IMR-90 (cell line): ENCODE results near the gene DDI2. TPM values are rescaled to one million over a fixed set of nuclear protein-coding genes. Genes with fewer than 3 reads are reported as not detected.

Experiments used
- ATAC-seq: fragments of 200-7000 bp; cut with Tn5 transposase; 2 replicates; pipeline ENCODE4 v1.9.1; 2020; ENCODE audit warnings: low read depth, mild to moderate bottlenecking, moderate library complexity
- BruUV-seq: library from RNA; stranded (reverse); fragments of 400-500 nt; replicated peaks from 2 replicates; lab custom pipeline; 2021; lab: Mats Ljungman, UMichigan
- CTCF ChIA-PET: fragments of 300-600 bp; formaldehyde crosslinking; extraction: SDS; loops from one replicate; lab custom pipeline; 2021; ENCODE audit warnings: antibody characterized with exemption; lab: Yijun Ruan, JAX
- POLR2A ChIA-PET: fragments of 300-600 bp; sonication (Branson Sonifier 250); formaldehyde crosslinking; loops from one replicate; lab custom pipeline; 2022; ENCODE audit warnings: antibody characterized with exemption; ENCODE audit not compliant: unreplicated experiment; lab: Charles Lee
- DNase-seq: peaks from one replicate; pipeline ENCODE4 v3.0.0; 2013
- H2AFZ ChIP-seq: replicated peaks from 2 replicates; pipeline ENCODE3; 2013; ENCODE audit warnings: low read length, mild to moderate bottlenecking; ENCODE audit not compliant: poor library complexity
- H2AK5ac ChIP-seq: 2 replicates; pipeline ENCODE4 v1.6.1; 2013; ENCODE audit warnings: low read depth, low read length, inconsistent platforms
- H2AK9ac ChIP-seq: replicated peaks from 2 replicates; pipeline ENCODE3; 2013; ENCODE audit warnings: mild to moderate bottlenecking, low read depth, low read length, moderate library complexity; ENCODE audit not compliant: poor library complexity
- H2BK120ac ChIP-seq: 2 replicates; pipeline ENCODE4 v1.6.1; 2013; ENCODE audit warnings: low read depth, low read length, inconsistent platforms
- H2BK15ac ChIP-seq: 3 replicates; pipeline ENCODE4 v1.6.1; 2013; ENCODE audit warnings: low read depth, low read length, inconsistent platforms
- H2BK20ac ChIP-seq: 2 replicates; pipeline ENCODE4 v1.6.1; 2013; ENCODE audit warnings: low read depth, mild to moderate bottlenecking, inconsistent platforms, low read length, moderate library complexity
- H2BK5ac ChIP-seq: 2 replicates; pipeline ENCODE4 v1.6.1; 2013; ENCODE audit warnings: mild to moderate bottlenecking, low read depth, low read length, inconsistent platforms; ENCODE audit not compliant: poor library complexity, severe bottlenecking
- H3K14ac ChIP-seq: replicated peaks from 2 replicates; pipeline ENCODE4 v1.6.1; 2013; ENCODE audit warnings: low read depth, low read length, inconsistent platforms
- H3K18ac ChIP-seq: 2 replicates; pipeline ENCODE4 v1.6.1; 2013; ENCODE audit warnings: low read depth, low read length, control low read depth
- H3K23ac ChIP-seq: 2 replicates; pipeline ENCODE4 v1.6.1; 2013; ENCODE audit warnings: low read depth, low read length, inconsistent platforms
- H3K27ac ChIP-seq: 2 replicates; pipeline ENCODE4 v1.5.1; 2013; ENCODE audit warnings: mild to moderate bottlenecking, control low read depth, low read length; ENCODE audit not compliant: insufficient read depth
- H3K27me3 ChIP-seq: 2 replicates; pipeline ENCODE4 v1.6.1; 2013; ENCODE audit warnings: low read length; ENCODE audit not compliant: control insufficient read depth, insufficient read depth
- H3K36me3 ChIP-seq: 2 replicates; pipeline ENCODE4 v1.6.1; 2013; ENCODE audit warnings: low read length, mixed read lengths; ENCODE audit not compliant: control insufficient read depth, insufficient read depth
- H3K4ac ChIP-seq: 2 replicates; pipeline ENCODE4 v1.6.1; 2013; ENCODE audit warnings: low read depth, low read length, inconsistent platforms
- H3K4me1 ChIP-seq: 2 replicates; pipeline ENCODE4 v1.6.1; 2013; ENCODE audit warnings: low read length, mixed read lengths; ENCODE audit not compliant: control insufficient read depth, insufficient read depth
- H3K4me2 ChIP-seq: 2 replicates; pipeline ENCODE4 v1.6.1; 2013; ENCODE audit warnings: low read depth, mild to moderate bottlenecking, control low read depth, low read length, moderate library complexity
- H3K4me3 ChIP-seq: 2 replicates; pipeline ENCODE4 v1.5.1; 2013; ENCODE audit warnings: low read depth, mild to moderate bottlenecking, control low read depth, low read length, moderate library complexity; ENCODE audit not compliant: insufficient read depth
- H3K56ac ChIP-seq: 2 replicates; pipeline ENCODE4 v1.6.1; 2013; ENCODE audit warnings: low read length, inconsistent platforms; ENCODE audit not compliant: insufficient read depth; ENCODE audit errors: extremely low read depth
- H3K79me1 ChIP-seq, 2 experiments: 2 replicates each; pipeline ENCODE4 v1.6.1; 2013; ENCODE audit warnings: low read length in 2 of 2, inconsistent platforms in 1 of 2, low read depth in 1 of 2
- H3K9ac ChIP-seq: 2 replicates; pipeline ENCODE4 v1.6.1; 2013; ENCODE audit warnings: low read depth, low read length, control low read depth
- H3K9me1 ChIP-seq: 2 replicates; pipeline ENCODE4 v1.6.1; 2013; ENCODE audit warnings: low read length, inconsistent platforms; ENCODE audit not compliant: insufficient read depth
- H3K9me3 ChIP-seq: 2 replicates; pipeline ENCODE4 v1.6.1; 2013; ENCODE audit warnings: low read length; ENCODE audit not compliant: control insufficient read depth, insufficient read depth
- H4K20me1 ChIP-seq: 2 replicates; pipeline ENCODE4 v1.6.1; 2013; ENCODE audit warnings: low read length, inconsistent platforms; ENCODE audit not compliant: insufficient read depth
- H4K5ac ChIP-seq: 2 replicates; pipeline ENCODE4 v1.6.1; 2013; ENCODE audit warnings: mild to moderate bottlenecking, low read depth, low read length, control low read depth
- H4K8ac ChIP-seq, 2 experiments: 2 replicates each; pipeline ENCODE4 v1.6.1; 2013; ENCODE audit warnings: low read depth in 2 of 2, low read length in 2 of 2, control low read depth in 1 of 2, inconsistent platforms in 1 of 2
- H4K91ac ChIP-seq: 2 replicates; pipeline ENCODE4 v1.6.1; 2013; ENCODE audit warnings: low read depth, low read length, inconsistent platforms; ENCODE audit not compliant: insufficient read depth
- MAZ ChIP-seq: IDR thresholded peaks from 2 replicates; pipeline ENCODE4 v1.6.1; 2012; ENCODE audit warnings: low read depth, mild to moderate bottlenecking, low read length, improper control_type of control experiment, moderate library complexity, borderline replicate concordance
- MXI1 ChIP-seq: IDR thresholded peaks from 2 replicates; pipeline ENCODE4 v1.6.1; 2012; ENCODE audit warnings: low read depth, mild to moderate bottlenecking, low read length, moderate library complexity, borderline replicate concordance
- NFE2L2 ChIP-seq: fragments of 150-350 bp; IDR thresholded peaks from 2 replicates; pipeline ENCODE4 v1.6.1; 2016; ENCODE audit warnings: low read depth, mild to moderate bottlenecking, low read length
- RFX5 ChIP-seq: IDR thresholded peaks from 2 replicates; pipeline ENCODE4 v1.8.0; 2012; ENCODE audit warnings: low read depth, mild to moderate bottlenecking, low read length, moderate library complexity
- WGBS, 2 experiments: methylation state at CpG; one replicate each; pipeline versions ENCODE4 v1.1.5 to v1.1.7; 2013; ENCODE audit warnings: missing lambda C conversion rate in 2 of 2; ENCODE audit not compliant: insufficient read length in 1 of 2; ENCODE audit errors: extremely low coverage in 2 of 2; 5-methylcytosine and 5-hydroxymethylcytosine counted together
- dilution Hi-C: fragments of 300-500 bp; cut with HindIII; formaldehyde crosslinking; loops from one replicate; pipeline ENCODE4 v1.14.3; 2018; ENCODE audit warnings: low sequenced_read_pairs; ENCODE audit not compliant: unreplicated experiment
- in situ Hi-C: fragments of 300-500 bp; cut with MboI; formaldehyde crosslinking; loops from 3 replicates; pipeline ENCODE4 v1.14.3; 2019; ENCODE audit warnings: low sequenced_read_pairs, inconsistent platforms, mixed read lengths
- intact Hi-C: fragments of 100-400 bp; cut with micrococcal nuclease; formaldehyde crosslinking; loops from 2 replicates; pipeline ENCODE4 v1.10.0; 2022
- polyA plus RNA-seq, 3 experiments: library from polyadenylated mRNA; depleted of rRNA; stranded (reverse); fragments of >200 nt; gene quantifications; 2 replicates each; pipeline ENCODE4 v1.2.3, GENCODE V29; 2012; ENCODE audit warnings: low replicate concordance in 1 of 3
- total RNA-seq: library from RNA; depleted of rRNA; stranded (reverse); fragments of >200 nt; gene quantifications from 2 replicates; pipeline ENCODE4 v1.2.3, GENCODE V29; 2012

The DDI2 gene
- total and polyA plus RNA-seq, 2 of the 4 experiments (the other 2 are of a cell fraction) = 6.0 to 13.4 TPM

GRCh38 chr1:15579683-15580047 is 37.6 kb upstream of the DDI2 start (continued):
- no peak for TF ChIP-seq MAZ
- no peak for TF ChIP-seq RFX5

- no peak overlapping the region for H2BK5ac ChIP-seq
- CTCF ChIA-PET = interaction anchor here (0.5 to 0.6 kb wide), 2 partner anchors 88 to 457 kb away, joined by 3 to 4 read pairs; no protein-coding TSS in a partner anchor
- POLR2A ChIA-PET = no interaction called here
- H2AFZ ChIP-seq = peak overlapping the region; percentile 10
- ATAC-seq = no peak
- no peak overlapping the region for H3K4ac ChIP-seq
- H3K27me3 ChIP-seq = no peaks in the 10 kb centered on the region; the same call in 1 of the 2 replicates
- no peak overlapping the region for H4K5ac ChIP-seq
- no peak overlapping the region for H3K4me3 ChIP-seq
- no peak overlapping the region for H2BK20ac ChIP-seq
- no peaks in the 10 kb centered on the region for H3K79me1 ChIP-seq
- H3K27ac ChIP-seq = no peak overlapping the region
- no peaks in the 10 kb centered on the region for H3K9me1 ChIP-seq
- H2BK15ac ChIP-seq = no peak overlapping the region
- H3K56ac ChIP-seq = no peak overlapping the region
- H2AK5ac ChIP-seq = no peak overlapping the region
- no peak overlapping the region for H3K18ac ChIP-seq
- no TSS peak for BruUV-seq
- no peak overlapping the region for H4K91ac ChIP-seq
- dilution Hi-C loops (no loop called here), intact Hi-C loops (no loop called here), in situ Hi-C loops (no loop called here)
- no peak overlapping the region for H2BK120ac ChIP-seq
- no peak overlapping the region for H3K4me2 ChIP-seq
- no peaks in the 10 kb centered on the region for H3K4me1 ChIP-seq
- H3K23ac ChIP-seq = no peak overlapping the region
- no peak overlapping the region for H4K8ac ChIP-seq
- no peaks in the 10 kb centered on the region for H4K20me1 ChIP-seq
- no peak overlapping the region for H2AK9ac ChIP-seq
- WGBS, 2 experiments = 88% methylated on average over 7 of the region's 18 CpGs; no CpG with 5 or more reads in 1 of the 2 experiments
- no peak for TF ChIP-seq MXI1
- no peak for TF ChIP-seq NFE2L2
- no peaks in the 10 kb centered on the region; the same call in 1 of the 2 replicates for H3K9me3 ChIP-seq
- DNase-seq = no peak
- H3K36me3 ChIP-seq = no peaks in the 10 kb centered on the region
- H3K14ac ChIP-seq = no peak overlapping the region
- H3K9ac ChIP-seq = no peak overlapping the region
Measured at GRCh38 chr1:15583016-15583706, 34.1 kb upstream of the DDI2 start.
